Ovary (tissue), 9 donors: ENCODE data around the gene B3GALT5. TPM values are rescaled to one million over a fixed set of nuclear protein-coding genes. Genes with fewer than 3 reads are reported as not detected.

Experiments used
- DNase-seq, 5 donors: peaks; one replicate each; pipeline ENCODE4 v3.0.0-alpha.2; 2019 to 2020
- H3K27ac ChIP-seq, 2 donors: fragments of 200-600 bp; one replicate each; pipeline versions ENCODE4 v1.5.1 to v1.8.0; 2019 to 2022
- H3K27me3 ChIP-seq: fragments of 200-600 bp; one replicate; pipeline ENCODE4 v1.8.0; 2022
- H3K36me3 ChIP-seq: fragments of 200-600 bp; sonication (generic); one replicate; pipeline ENCODE4 v1.5.1; 2019
- H3K4me1 ChIP-seq: one replicate; pipeline ENCODE4 v1.8.1; 2013; ENCODE audit warnings: mild to moderate bottlenecking, moderate library complexity; ENCODE audit not compliant: insufficient read depth
- H3K4me3 ChIP-seq: fragments of 200-600 bp; sonication (generic); one replicate; pipeline ENCODE4 v1.5.1; 2017
- H3K9me3 ChIP-seq, 2 donors: fragments of 200-600 bp in 1 of 2; sonication (generic) in 1 of 2; one replicate each; pipeline versions ENCODE4 v1.5.1 to v1.8.1; 2013 to 2019; ENCODE audit warnings: mild to moderate bottlenecking in 1 of 2, moderate library complexity in 1 of 2
- CTCF ChIP-seq, 3 donors: fragments of 450-650 bp in 2 of 3; fragments of 200-600 bp in 1 of 3; IDR thresholded peaks; one replicate each; pipeline versions ENCODE4 v1.5.1 to v1.8.0; 2016 to 2022; ENCODE audit warnings: antibody characterized with exemption in 3 of 3, mild to moderate bottlenecking in 1 of 3
- EP300 ChIP-seq: sonication (generic); formaldehyde crosslinking; IDR thresholded peaks from one replicate; pipeline ENCODE4 v1.6.1; 2017; ENCODE audit warnings: antibody characterized with exemption
- POLR2A ChIP-seq: fragments of 450-650 bp; IDR thresholded peaks from one replicate; pipeline ENCODE4 v1.6.1; 2017; ENCODE audit warnings: antibody characterized with exemption, mild to moderate bottlenecking, moderate library complexity
- WGBS, 3 donors: extraction: QIAGEN DNeasy Blood & Tissue Kit in 1 of 3; methylation state at CpG; one replicate each; pipeline versions ENCODE4 v1.1.5 to v1.1.7; 2013 to 2017; 5-methylcytosine and 5-hydroxymethylcytosine counted together
- intact Hi-C, 4 donors: fragments of 100-400 bp; cut with DNase I; formaldehyde crosslinking; loops; one replicate each; pipeline versions ENCODE4 v1.11.0 to v1.15.1; 2022 to 2023
- polyA plus RNA-seq, 2 donors: library from polyadenylated mRNA; stranded (reverse); fragments of 200-250 nt in 1 of 2; fragments of 350-450 nt in 1 of 2; fragmentation: Illumina TruSeq in 1 of 2; extraction: RNeasy Lipid Tissue Mini Kit (QIAGEN cat#74804) in 1 of 2; gene quantifications; one replicate each; pipeline ENCODE4 v1.2.3, GENCODE V29; 2013 to 2014
- total RNA-seq, 7 donors: library from RNA; depleted of rRNA in 2 of 7; stranded (reverse); fragments of >200 nt in 2 of 7; fragmentation: NEBNext Ultra II Directional in 3 of 7; extraction: Animal tissue kit (Norgen Biotek cat#: 25700) in 3 of 7; gene quantifications; one replicate each; pipeline versions ENCODE4 v1.1.0 to v1.2.4, GENCODE V29; 2016 to 2023
- donor health status: DM: no; HTN: no; CAD: no; lungs with moderate emphysema.
- donor health status: DM: no; HTN: no; CAD: no.
- donor health status: Bipolar disorder and iron deficiency.
- donor health status: DM: yes; HTN: yes; CAD: no.
- donor health status: DM: no; HTN: no; CAD: no.
- donor health status: DM: yes; HTN: yes; CAD: no.

The B3GALT5 gene
- total and polyA plus RNA-seq, 9 donors, result 0.12 to 1.8 (median 0.62) TPM

GRCh38 chr21:39648879-39649278 lies 36.1 kb downstream of the B3GALT5 start:
- TF ChIP-seq EP300 (no peak), POLR2A (no peak), CTCF (IDR thresholded peaks at IDR 0.05) (no peak)
- Histone ChIP-seq H3K4me1 (no peaks in the 10 kb centered on the region), H3K4me3 (no peak overlapping the region), H3K27ac (no peak overlapping the region), H3K27me3 (no peaks in the 10 kb centered on the region), H3K9me3 (no peaks in the 10 kb centered on the region), H3K36me3 (no peaks in the 10 kb centered on the region)
- intact Hi-C loops, result no loop called here
- whole genome bisulfite sequencing, 3 donors, result 88 to 90% (median 88%) methylated on average over 6 of the region's 6 CpGs
- DNase-seq, result no peak

- H3K36me3 ChIP-seq, result no peaks in the 10 kb centered on the region
- H3K4me1 ChIP-seq, result no peaks in the 10 kb centered on the region
- TF ChIP-seq EP300 (no peak), CTCF (IDR thresholded peaks at IDR 0.05) (no peak), POLR2A (no peak)
- H3K4me3 ChIP-seq, result no peak overlapping the region
- WGBS, 3 donors, result 91 to 92% (median 91%) methylated on average over 5 of the region's 5 CpGs
- no peak overlapping the region for H3K27ac ChIP-seq
- DNase-seq, result no peak
- H3K9me3 ChIP-seq, result no peaks in the 10 kb centered on the region
- H3K27me3 ChIP-seq, result no peaks in the 10 kb centered on the region
- intact Hi-C loops, result no loop called here
These were observed 36.8 kb downstream of the B3GALT5 start for GRCh38 chr21:39649526-39649925.

- 90 to 95% (median 91%) methylated on average over 12 of the region's 12 CpGs for WGBS, 3 donors
- no peak overlapping the region for H3K4me3 ChIP-seq
- H3K9me3 ChIP-seq, result no peaks in the 10 kb centered on the region
- H3K27ac ChIP-seq, result no peak overlapping the region
- intact Hi-C loops, result no loop called here
- no peaks in the 10 kb centered on the region for H3K36me3 ChIP-seq
- TF ChIP-seq POLR2A, result no peak
- TF ChIP-seq EP300, result no peak
- no peak for TF ChIP-seq CTCF (IDR thresholded peaks at IDR 0.05)
- no peaks in the 10 kb centered on the region for H3K27me3 ChIP-seq
- no peaks in the 10 kb centered on the region for H3K4me1 ChIP-seq
- DNase-seq, result no peak
These were observed 37.6 kb downstream of the B3GALT5 start for GRCh38 chr21:39650306-39650705.

GRCh38 chr21:39650801-39651200 lies 38.1 kb downstream of the B3GALT5 start:
- intact Hi-C loops, result no loop called here
- 91 to 92% (median 91%) methylated on average over 7 of the region's 7 CpGs for WGBS, 3 donors
- H3K4me3 ChIP-seq, result no peak overlapping the region
- DNase-seq, result no peak
- H3K9me3 ChIP-seq, result no peaks in the 10 kb centered on the region
- TF ChIP-seq POLR2A (no peak), CTCF (IDR thresholded peaks at IDR 0.05) (no peak), EP300 (no peak)
- no peaks in the 10 kb centered on the region for H3K4me1 ChIP-seq
- H3K27ac ChIP-seq, result no peak overlapping the region
- no peaks in the 10 kb centered on the region for H3K27me3 ChIP-seq
- H3K36me3 ChIP-seq, result no peaks in the 10 kb centered on the region

GRCh38 chr21:39651206-39651605 lies 38.5 kb downstream of the B3GALT5 start:
- Histone ChIP-seq H3K9me3 (no peaks in the 10 kb centered on the region), H3K27me3 (no peaks in the 10 kb centered on the region), H3K27ac (no peak overlapping the region), H3K4me3 (no peak overlapping the region), H3K36me3 (no peaks in the 10 kb centered on the region), H3K4me1 (no peaks in the 10 kb centered on the region)
- 92 to 98% (median 94%) methylated on average over 3 of the region's 3 CpGs for WGBS, 3 donors
- TF ChIP-seq EP300, result no peak
- TF ChIP-seq POLR2A, result no peak
- TF ChIP-seq CTCF (IDR thresholded peaks at IDR 0.05), result no peak
- no peak for DNase-seq
- intact Hi-C loops, result no loop called here
